Stimulated activated CD8-positive, alpha-beta memory T cell treated with anti-CD3 and anti-CD28 coated beads, Interleukin-15, amount 100 ng/mL, for 48 hours (primary cell): ENCODE results near the gene ADAMTS16.

ENCODE experiments used
- DNase-seq, 2 donors: peaks; one replicate each; pipeline ENCODE4 v3.0.0-alpha.2; 2020; ENCODE audit warnings: low read depth in 2 of 2

The ADAMTS16 gene

GRCh38 chr5:5183189-5183699, 43.1 kb downstream of the ADAMTS16 start:
- no peak for DNase-seq

DNA sequence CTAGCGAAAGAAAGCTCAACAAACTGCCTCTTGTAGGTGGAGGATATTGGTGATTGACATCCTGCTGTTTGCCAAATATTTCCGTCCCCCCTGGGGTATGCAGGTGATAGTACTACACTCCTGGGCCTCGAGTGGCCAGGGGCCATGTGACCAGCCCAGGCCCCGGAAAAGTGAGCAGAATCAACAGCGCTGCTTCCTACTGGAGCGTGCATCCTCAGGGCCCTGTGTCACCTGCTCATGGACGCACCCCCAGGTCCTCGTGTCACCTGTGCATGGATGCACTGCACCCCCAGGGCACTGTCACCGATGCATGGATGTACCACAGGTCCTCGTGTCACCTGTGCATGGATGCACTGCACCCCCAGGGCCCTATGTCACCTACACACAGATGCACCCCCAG, 43.8 kb downstream of the ADAMTS16 start:
- DNase-seq, result no peak

DNA sequence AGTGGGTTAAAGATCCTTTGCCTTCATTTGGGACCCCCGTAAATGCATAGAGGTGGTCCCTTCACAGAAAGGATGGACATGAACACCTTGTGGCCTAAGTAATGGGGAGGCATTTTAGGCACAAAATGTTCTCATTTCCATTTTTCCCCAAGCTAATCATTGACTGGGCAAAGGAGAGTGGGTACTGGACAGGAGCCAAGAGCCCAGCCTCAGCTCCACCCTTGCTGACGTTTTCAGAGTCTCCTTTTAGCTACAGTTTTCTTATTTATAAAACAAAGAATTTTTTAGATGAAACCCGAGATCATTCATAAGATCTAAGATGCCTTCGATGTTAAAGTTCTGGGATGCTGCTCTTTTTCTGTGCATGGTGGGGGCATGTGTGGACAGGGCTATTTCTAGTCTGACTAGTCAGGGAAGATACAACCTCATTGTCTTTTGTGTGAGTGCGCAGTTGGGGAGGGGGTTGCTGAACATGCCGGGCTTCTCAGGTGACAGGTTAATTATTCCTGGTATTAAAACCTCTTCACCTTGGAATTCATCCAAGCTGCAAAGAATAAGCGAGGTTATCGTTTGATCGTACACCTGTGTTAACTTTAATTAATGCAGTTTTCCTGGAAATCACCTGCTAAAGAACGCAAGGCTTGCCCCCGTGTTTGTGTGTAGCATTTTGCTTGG, 48.4 kb downstream of the ADAMTS16 start:
- no peak for DNase-seq

DNA sequence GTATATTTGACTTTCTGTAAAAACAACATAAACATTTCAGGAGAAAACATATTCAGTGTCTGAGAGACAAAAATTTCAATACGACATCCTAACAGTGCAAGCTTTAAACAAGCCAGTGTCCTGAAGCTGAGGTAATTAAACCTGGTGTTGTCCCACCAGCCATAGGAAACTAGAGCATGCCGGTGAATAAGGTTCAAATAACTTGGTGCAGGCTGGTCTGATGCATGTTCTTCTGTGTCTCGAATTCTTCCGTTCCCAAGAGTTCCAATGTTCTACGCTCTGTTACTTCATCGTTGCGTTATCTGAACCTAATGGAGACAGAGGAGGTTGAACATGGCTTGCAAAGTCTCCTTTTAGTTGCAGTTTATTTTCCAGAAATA, 48.9 kb downstream of the ADAMTS16 start:
- no peak for DNase-seq

DNA sequence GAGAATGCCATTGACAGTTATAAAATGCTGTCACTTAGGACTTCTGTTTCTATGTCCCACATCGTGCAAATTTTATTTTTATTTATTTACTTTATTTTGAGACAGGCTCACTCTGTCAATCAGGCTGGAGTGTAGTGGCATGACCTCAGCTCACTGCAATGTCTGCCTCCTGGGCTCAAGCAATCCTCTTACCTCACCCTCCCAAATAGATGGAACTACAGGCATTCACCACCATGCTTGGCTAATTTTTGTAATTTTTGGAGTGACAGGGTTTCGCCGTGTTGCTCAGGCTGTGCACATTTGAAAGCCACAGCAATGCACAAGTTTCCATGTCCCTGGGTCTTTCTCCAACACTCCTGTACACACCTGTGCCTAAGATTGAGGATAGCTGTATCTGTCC, 51.8 kb downstream of the ADAMTS16 start:
- DNase-seq, result no peak

GRCh38 chr5:5192681-5193080, 52.6 kb downstream of the ADAMTS16 start:
- no peak for DNase-seq

DNA sequence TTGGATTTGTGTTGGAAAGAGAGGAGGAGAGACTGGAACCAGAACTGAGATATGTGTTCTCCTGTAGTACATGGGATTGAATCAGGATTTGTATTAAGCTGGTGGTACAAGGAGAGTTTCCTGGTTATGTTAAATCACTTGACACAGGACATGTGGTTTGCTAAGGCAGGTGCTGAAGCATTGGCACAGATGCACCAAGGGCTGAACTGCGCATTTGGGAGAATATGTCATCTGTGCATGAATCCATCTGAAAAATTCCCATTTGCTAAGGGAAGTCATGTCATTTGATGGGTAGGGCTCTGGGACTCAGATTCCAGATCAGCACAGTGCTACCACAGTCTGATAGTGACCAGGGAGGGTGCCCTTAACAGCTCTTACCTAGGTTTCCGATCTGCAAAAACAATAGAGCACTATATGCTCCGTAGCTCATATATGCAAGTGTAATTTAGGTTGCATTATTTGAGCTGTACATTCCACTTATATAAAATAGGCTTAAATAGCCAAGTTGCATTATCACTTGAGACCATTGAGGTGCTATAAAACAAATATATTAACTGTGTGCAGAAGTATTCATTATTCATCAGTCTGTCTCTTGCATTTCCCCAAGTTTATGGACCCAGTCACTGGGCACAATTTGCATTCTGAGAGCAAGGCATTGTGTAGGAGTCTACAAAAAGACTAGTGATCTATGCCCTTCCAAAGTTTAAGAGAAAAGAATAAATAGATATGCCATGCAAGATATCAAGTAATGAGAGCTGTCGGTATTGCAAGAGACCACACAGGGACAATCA, 55.2 kb downstream of the ADAMTS16 start:
- no peak for DNase-seq

- no peak for DNase-seq
Observed at GRCh38 chr5:5198135-5198534, 58.0 kb downstream of the ADAMTS16 start.

DNA sequence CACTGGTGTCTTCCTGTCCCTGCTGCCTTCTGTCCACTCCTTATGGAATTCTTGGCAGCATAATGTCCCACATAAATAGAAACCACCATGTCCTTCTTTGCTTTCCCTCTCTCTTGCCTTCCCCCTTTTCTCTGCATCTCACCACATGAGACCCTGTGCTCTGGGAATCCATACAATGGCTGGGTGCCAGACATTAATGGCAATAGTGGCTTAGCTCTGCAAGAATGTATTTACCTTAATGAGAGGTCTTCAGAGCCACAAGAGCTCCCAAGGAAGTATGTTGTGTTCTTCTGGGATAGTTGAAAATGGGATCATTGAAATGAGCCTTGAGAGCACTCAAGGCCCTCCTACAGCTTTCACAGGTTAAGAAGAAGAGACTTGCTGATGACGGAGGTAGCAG, 58.7 kb downstream of the ADAMTS16 start:
- no peak for DNase-seq

DNA sequence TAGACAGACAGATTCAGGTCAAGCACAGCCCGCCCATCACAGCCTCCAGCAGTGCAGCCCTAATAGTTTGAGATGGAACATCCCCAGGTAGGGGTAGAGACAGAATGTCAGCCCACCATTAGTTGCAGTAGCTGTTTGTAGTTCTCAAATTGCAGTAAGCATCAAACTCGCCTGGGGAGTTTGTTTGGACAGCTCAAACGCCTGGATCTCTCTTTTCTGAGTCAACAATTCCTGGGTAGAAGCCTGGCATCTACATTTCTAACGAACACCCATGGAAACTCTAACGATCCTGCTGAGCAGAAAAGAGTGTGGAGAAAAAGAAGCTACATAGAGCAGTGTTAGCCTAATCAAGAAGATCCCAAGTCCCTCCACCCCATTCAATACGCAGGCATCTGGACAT, 59.4 kb downstream of the ADAMTS16 start:
- no peak for DNase-seq

GRCh38 chr5:5200133-5200532, 60.0 kb downstream of the ADAMTS16 start:
- DNase-seq, result no peak

- DNase-seq, result no peak
Observed at GRCh38 chr5:5202321-5202720, 62.2 kb downstream of the ADAMTS16 start.

- no peak for DNase-seq
Observed at GRCh38 chr5:5203451-5203850, 63.3 kb downstream of the ADAMTS16 start.

- no peak for DNase-seq
Observed at GRCh38 chr5:5207828-5208227, 67.7 kb downstream of the ADAMTS16 start.

GRCh38 chr5:5209089-5209488, 69.0 kb downstream of the ADAMTS16 start:
- no peak for DNase-seq

DNA sequence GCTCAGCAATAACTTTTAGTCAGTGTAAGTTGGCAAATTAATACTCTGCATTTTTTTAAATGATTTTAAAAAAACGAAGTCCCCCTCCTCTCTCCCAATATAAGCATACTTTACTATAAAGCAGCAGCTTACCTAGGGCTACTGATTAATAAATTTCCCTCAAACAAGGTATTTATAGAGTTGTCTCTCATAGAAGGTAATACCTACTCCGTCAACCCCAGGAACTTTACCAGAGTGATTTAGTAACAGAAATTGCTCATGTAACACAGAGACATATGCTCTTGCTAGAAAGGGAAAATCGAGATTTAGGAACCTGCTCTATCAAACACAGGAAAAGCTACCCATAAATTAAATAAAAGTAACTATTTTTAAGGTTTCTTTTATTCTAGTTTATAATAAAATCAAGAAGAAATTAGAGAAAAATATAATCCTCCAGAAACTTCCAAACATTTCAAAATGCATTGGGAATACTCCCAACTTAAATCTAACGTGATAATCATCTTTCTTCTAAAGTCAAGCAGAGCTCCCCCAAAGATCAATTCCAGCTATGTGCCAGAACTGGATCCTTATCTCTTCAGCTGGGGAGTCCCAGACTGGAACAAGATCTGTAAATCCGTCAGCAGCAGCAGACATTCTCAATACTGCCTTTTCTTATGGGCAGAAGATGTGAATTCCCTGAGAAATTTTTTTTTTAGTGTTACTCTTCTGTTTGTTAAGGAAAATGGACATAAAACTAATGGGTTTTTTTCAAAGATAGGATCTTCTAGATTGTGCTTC, 69.6 kb downstream of the ADAMTS16 start:
- no peak for DNase-seq

DNA sequence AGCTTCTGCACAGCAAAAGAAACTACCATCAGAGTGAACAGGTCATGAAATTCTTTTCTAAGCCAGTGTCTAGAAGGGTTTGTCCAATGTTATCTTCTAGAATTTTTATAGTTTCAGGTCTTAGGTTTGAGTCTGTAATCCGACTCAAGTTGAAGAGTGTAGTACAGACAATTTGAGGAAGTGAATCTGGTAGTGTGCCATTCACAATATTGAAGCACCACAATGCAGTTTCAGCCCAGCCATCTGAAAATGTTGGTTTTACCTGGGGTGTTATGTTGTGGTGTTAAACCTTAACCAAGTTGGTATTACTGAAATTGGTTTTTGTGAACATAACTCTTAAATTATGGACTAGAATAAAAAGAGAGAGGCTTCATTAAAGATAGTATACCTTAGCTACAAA, 77.2 kb downstream of the ADAMTS16 start:
- no peak for DNase-seq

DNA sequence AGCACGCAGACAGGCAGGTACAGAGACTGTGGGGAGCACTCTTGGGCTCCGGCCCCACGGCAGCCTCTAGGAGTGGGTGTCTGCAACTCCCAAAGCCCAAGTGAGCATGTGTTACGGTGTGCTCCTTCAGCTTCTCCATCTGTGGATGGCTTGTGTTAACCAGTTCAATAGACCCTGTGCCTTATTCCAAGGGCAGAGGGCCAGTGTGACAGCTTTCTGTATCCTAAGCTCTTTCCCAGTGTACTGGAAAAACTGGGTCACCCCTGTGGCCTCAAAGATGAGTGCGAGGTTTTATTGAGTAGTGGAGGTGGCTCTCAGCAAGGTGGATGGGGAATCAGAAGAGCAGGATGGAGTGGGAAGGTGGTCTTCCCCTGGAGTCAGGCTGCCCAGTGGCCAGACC, 78.3 kb downstream of the ADAMTS16 start:
- DNase-seq, result no peak

DNA sequence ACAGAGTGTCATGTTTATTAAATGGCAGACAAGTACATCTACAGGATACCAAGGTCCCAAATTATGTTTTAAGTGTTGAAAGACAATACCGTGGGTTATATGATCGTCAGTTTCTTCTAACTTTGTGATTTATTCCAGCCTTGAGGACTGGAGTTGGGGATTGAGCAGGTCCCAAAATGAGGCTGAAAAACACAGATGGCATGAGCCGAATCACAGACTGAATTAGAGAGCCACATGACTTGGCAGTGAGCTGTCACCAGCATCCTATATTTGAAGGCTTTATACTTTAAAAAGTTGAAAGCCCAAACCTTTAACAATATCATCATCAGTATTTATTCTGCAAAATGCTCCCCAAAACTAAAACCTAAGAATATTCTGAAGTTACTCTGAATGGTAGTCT, 79.4 kb downstream of the ADAMTS16 start:
- no peak for DNase-seq

GRCh38 chr5:5220901-5221631, 80.9 kb downstream of the ADAMTS16 start:
- no peak for DNase-seq

GRCh38 chr5:5221724-5222123, 81.6 kb downstream of the ADAMTS16 start:
- DNase-seq, result no peak

DNA sequence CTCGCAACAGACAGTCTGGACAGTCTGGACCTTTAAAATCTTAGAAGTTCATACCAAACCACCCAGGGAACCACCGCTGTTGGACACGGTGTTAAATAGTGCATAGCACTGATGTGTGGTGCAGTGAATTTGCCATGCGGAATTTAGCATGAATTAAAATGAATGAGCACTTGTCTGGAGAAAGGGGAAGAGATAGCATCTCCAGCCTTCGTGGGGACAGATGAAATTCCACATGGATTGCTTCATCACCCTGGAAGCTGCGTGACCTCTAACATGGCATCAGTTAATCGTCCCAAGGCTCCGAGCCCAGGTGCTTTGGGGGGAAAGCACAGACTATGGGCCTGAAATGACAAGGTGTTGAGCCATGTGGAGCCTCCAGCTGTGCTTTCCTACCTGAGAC, 91.4 kb downstream of the ADAMTS16 start:
- no peak for DNase-seq
